ENCODE measurements around the gene IQGAP2.

Gene IQGAP2

GRCh38 chr5:76446776-76447175 is 43.7 kb downstream of the IQGAP2 start:
- DNase-seq (ENCODE audit: low read depth in 2 of 2) = no peak

- no peak for DNase-seq (ENCODE audit: low read depth in 2 of 2)
Measured at GRCh38 chr5:76449606-76450005, 46.5 kb downstream of the IQGAP2 start.

GRCh38 chr5:76450054-76450453 is 47.0 kb downstream of the IQGAP2 start:
- no peak for DNase-seq (ENCODE audit: low read depth in 2 of 2)

GRCh38 chr5:76451031-76451701 is 48.1 kb downstream of the IQGAP2 start:
- DNase-seq (ENCODE audit: low read depth in 2 of 2) = no peak

DNA sequence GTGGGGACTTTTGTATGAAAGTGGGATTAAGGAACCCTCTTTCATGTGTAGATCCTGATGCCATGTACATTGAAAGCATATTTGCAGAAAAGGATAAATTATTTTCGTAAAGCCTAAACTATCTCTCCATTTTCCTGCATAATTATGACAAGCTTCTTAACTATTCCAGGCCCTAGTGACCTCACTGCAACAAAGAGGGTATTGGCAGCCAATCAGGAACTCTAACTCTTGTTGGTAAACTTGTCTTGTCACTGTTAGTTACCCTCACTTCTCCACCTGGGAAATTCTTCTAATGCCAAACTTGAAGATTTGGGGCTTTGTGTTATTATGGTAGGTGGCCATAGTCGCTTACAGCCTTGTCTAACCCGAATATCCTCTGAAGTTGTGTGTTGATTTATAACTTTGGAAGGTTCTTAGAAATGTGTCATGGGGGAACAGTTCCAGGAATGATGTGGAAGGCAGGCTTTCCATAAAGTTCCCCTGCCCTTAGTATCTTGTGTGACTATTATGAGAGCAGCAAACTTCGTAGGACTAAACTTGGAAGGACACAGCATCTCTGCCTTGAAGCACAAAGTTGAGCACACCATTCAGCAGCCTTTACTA is 52.5 kb downstream of the IQGAP2 start:
- no peak for DNase-seq (ENCODE audit: low read depth in 2 of 2)

- DNase-seq (ENCODE audit: low read depth in 2 of 2) = no peak
Measured at GRCh38 chr5:76456258-76456657, 53.2 kb downstream of the IQGAP2 start.

- DNase-seq (ENCODE audit: low read depth in 2 of 2) = no peak
Measured at GRCh38 chr5:76457674-76458485, 54.8 kb downstream of the IQGAP2 start.

DNA sequence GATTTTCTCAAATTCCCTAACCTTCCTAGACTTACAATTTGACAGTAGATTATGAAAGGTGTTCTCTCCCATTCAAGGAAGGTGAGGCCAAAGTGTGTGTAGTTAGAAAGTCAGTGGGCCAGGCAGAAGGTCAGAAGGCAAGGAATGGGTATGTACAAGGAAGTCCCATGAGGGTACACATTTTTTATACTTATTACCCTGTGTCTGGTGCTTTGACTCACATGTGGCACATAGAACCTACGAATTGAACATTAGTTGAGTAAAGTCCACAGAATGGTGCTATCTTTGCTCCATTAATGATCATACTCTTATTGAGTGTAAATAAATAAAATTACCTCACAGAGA is 55.4 kb downstream of the IQGAP2 start:
- DNase-seq (ENCODE audit: low read depth in 2 of 2) = no peak

- DNase-seq (ENCODE audit: low read depth in 2 of 2) = no peak
Measured at GRCh38 chr5:76460104-76460503, 57.0 kb downstream of the IQGAP2 start.

DNA sequence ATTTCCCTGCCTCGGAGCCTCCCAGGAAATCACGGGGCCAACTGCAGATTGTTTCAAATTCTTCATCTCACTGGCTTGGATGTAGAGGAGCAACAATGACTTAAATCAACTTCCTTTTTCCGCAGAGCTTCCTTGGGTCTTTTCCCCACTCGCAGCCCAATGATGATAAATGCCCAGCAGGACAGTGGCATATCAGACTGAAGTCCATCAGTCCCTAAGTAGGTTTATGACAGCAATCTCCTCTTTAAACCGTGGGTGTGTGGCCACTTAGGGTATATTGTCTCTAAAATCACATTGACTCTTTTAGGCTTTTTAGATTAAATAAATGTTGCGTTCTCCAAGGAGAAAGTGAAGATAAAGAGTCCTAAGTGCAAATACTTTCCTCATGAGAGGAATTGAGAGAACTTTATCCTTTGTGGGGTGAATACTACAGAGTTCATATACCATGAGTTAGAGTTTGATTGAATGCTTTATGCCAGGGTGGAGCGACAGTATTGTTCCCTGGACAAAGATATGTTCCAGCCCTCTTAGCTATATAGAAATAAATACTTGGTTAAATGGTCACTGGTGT is 59.1 kb downstream of the IQGAP2 start:
- no peak for DNase-seq (ENCODE audit: low read depth in 2 of 2)

DNA sequence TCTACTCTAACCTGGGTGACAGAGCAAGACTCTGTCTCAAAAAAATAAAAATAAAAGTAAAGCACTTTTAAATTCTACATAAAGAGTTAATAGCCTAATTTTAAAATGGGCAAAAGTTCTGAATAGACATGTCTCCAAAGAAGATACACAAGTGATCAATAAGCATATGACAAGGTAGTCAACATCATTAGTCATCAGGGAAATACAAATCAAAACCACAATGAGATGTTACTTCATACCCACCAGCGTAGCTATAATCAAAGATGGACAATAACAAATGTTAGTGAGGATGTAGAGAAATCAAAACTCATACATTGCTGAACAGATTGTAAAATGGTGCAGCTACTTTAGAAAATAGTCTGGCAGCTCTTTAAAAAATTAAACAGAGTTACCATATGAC is 64.1 kb downstream of the IQGAP2 start:
- no peak for DNase-seq (ENCODE audit: low read depth in 2 of 2)

- DNase-seq (ENCODE audit: low read depth in 2 of 2) = no peak
Measured at GRCh38 chr5:76468635-76469425, 65.7 kb downstream of the IQGAP2 start.

DNA sequence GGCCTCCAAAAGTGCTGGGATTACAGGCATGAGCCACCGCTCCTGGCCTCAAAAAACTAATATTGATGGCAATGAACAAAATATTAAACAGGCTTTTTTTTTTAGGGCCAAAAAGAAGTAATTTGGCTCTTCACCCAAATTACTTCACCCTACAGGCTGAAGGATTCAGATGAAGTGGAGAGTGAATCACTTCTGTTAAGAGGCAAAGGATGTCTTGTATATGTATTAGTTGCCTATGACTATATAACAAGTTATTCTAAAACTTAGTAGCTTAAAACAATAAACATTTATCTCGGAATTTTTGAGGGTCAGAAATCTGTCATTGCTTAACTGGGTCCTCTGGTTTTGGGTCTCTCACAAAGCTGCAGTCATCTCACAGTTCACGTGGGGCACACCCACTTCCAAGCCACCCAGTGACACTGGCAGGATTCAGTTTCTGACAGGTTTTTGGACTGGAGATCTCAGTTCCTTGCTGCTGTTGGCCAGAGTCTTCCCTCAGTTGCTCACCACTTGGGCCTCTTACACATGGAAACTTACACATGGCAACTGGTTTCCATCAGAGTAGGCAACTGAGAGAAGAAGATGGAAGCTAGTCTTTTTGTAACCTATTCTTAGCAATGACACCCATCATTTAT is 66.7 kb downstream of the IQGAP2 start:
- no peak for DNase-seq (ENCODE audit: low read depth in 2 of 2)

- DNase-seq (ENCODE audit: low read depth in 2 of 2) = no peak
Measured at GRCh38 chr5:76470976-76471375, 67.9 kb downstream of the IQGAP2 start.

DNA sequence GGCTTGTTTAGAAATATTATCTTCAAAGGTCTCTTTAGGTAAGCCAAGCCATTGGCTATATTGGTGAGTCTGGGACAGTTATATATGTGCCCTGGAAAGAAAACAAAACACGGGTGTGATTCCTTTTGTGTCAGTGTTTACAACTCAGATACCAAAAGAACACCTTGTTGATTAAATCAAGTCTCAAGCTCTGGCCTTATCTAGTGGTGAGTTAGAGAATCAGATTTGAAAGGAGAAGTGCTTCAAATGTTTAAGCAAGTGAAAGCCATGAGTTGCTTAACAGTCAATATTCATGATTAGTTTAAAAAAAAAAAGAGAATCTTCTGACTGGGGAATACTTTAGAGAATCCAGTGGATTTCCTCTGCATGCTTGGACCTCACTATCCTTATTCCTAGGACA is 68.3 kb downstream of the IQGAP2 start:
- DNase-seq (ENCODE audit: low read depth in 2 of 2) = no peak

DNA sequence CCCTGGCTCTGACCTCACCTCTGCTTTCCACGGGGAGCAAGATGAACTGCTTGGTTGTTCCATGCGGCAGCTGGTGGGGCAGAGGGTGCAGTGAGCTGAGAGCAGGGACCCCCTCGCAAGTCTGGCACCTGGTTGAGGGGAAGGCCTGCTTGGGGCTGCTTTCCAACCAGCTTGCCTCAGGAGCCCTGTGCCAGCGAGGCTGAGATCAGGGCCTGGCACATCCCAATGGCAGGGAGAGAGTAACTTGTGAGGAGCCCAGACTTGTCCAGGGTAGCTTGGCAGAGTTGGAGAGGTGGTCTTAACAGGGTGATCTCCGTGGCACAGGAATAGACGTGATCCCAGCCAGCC is 68.9 kb downstream of the IQGAP2 start:
- DNase-seq (ENCODE audit: low read depth in 2 of 2) = no peak

DNA sequence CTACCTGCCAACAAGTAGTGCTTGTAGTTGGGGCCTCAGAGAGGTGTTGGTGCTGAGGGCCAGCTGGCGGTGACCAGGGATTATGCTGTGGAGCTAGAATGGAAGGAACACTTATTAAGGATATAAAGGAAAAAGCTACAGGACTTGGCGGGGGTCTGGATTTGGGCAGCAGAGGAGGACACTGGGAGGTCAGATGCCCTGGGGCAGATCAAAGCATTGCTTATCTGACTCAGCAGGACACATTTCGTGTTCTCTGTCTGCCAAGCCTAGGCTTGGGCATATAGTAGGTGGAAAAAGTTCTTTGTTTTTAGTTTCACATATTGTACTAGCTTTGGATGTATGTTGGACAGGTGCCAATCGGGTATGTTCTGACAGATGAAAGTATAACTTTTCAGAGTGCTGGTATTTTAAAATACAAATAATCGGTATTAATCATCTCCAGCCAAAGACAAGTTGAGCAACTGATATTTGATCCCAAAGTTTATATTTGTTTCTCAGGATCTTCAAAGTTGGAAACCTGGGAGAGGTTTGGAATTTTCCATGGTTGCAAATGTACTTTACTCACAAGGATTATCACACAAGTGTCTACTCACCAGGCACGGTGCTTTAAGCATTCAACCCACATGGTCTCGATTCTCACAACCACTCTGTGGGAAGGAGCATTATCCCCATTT is 69.4 kb downstream of the IQGAP2 start:
- DNase-seq (ENCODE audit: low read depth in 2 of 2) = no peak

DNA sequence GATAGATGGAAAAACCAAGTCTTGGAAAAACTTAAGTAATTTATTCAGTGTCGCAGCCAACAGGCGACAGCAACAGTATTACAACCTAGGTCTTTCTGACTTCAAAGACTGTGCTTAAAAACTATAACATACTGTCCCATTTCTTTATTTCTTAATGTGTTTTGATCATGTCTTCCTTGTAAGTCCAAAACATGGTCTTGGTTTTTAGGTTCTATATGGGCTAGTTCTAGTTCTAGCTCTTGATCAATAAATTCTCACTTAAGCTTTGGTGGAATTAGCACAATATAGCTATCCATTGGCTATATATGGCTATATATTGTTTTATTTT is 69.9 kb downstream of the IQGAP2 start:
- no peak for DNase-seq (ENCODE audit: low read depth in 2 of 2)

GRCh38 chr5:76473661-76474060 is 70.6 kb downstream of the IQGAP2 start:
- peak; percentile 47 to 66 for DNase-seq (ENCODE audit: low read depth in 2 of 2)

DNA sequence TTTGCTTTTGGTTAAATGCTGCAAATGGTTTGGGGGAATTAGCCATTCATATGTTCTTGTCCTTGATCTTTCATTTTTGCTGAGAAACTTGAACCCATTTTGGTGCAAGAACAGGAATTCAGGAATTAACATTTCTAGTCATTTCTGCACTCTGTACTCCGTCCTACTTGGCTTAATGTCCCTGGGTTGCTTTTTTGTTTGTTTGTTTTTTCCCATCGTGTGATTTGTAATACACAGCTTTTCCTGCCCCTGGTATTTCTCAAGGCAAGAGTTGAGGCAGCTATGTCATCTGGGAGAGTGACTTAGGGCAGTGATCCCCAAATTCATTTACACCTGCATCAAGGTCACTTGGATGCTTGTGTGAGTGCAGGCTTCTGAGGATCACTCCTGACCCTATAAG is 71.3 kb downstream of the IQGAP2 start:
- DNase-seq (ENCODE audit: low read depth in 2 of 2) = no peak

DNA sequence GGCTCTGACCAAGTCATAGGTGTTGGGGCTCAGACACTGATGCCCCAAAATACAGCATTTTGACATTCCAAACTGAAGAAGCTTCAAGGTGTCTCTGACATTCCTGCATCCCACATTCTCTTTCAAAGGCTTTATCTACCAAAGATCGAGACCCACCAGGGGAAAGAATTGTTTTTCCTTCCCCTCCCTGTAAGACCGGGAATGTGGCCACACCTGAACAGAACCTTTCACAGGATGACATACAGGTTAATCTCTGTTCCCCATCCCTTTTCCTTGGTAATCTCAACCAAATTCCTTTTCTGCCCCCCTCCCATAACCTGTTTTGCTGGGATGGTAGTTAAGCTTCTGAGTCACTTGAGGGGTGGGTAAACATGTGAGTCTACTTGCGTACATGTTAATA is 72.3 kb downstream of the IQGAP2 start:
- no peak for DNase-seq (ENCODE audit: low read depth in 2 of 2)

Data from stimulated activated CD8-positive, alpha-beta memory T cell treated with anti-CD3 and anti-CD28 coated beads, Interleukin-7, amount 100 ng/mL, for 4 hours (primary cell).